BJ (cell line): ENCODE measurements around the gene FASTKD3. TPM values are rescaled to one million over a fixed set of nuclear protein-coding genes. Genes with fewer than 3 reads are reported as not detected.

ENCODE experiments used
- CTCF ChIA-PET: fragments of 350-600 bp; formaldehyde crosslinking; extraction: SDS; loops from one replicate; lab custom pipeline; 2021; ENCODE audit warnings: antibody characterized with exemption, inconsistent platforms; lab: Yijun Ruan, JAX
- POLR2A ChIA-PET: fragments of 300-600 bp; sonication (Branson Sonifier 250); formaldehyde crosslinking; extraction: SDS; loops from one replicate; lab custom pipeline; 2021; ENCODE audit warnings: antibody characterized with exemption; lab: Charles Lee
- DNase-seq: peaks from one replicate; pipeline ENCODE4 v3.0.0-alpha.2; 2011; ENCODE audit warnings: low read depth
- H3K27me3 ChIP-seq: 2 replicates; pipeline ENCODE4 v1.6.0; 2011; ENCODE audit warnings: low read length; ENCODE audit not compliant: control insufficient read depth, insufficient read depth
- H3K36me3 ChIP-seq: 2 replicates; pipeline ENCODE4 v1.5.1; 2011; ENCODE audit warnings: low read length; ENCODE audit not compliant: control insufficient read depth, insufficient read depth
- H3K4me3 ChIP-seq: 2 replicates; pipeline ENCODE4 v1.5.1; 2011; ENCODE audit warnings: low read depth, mild to moderate bottlenecking, control low read depth, low read length
- polyA plus RNA-seq: library from polyadenylated mRNA; depleted of rRNA; stranded (reverse); fragments of >200 nt; gene quantifications from 2 replicates; pipeline ENCODE4 v1.2.3, GENCODE V29; 2011
- TF ChIP-seq, protein P1 (sequence below): IDR thresholded peaks from 2 replicates; pipeline ENCODE4 v1.5.1; 2011; ENCODE audit warnings: low read depth, mild to moderate bottlenecking, control low read depth, inconsistent platforms, low read length, moderate library complexity; ENCODE audit not compliant: insufficient read depth

The FASTKD3 gene
- polyA plus RNA-seq, 1 experiment: 5.6 TPM

- peaks cover 19% of the 10 kb centered on the region for H3K27me3 ChIP-seq
- DNase-seq: no peak
- H3K4me3 ChIP-seq: peak within 1 kb of the TSS; percentile 50
- no peaks in the 10 kb centered on the region for H3K36me3 ChIP-seq
- ChIA-PET CTCF (interaction anchor here (1.8 kb wide), 1 partner anchor 10 kb away, joined by 10 read pairs; no protein-coding TSS in a partner anchor), POLR2A (no interaction called here)
- TF ChIP-seq, protein P1, sequence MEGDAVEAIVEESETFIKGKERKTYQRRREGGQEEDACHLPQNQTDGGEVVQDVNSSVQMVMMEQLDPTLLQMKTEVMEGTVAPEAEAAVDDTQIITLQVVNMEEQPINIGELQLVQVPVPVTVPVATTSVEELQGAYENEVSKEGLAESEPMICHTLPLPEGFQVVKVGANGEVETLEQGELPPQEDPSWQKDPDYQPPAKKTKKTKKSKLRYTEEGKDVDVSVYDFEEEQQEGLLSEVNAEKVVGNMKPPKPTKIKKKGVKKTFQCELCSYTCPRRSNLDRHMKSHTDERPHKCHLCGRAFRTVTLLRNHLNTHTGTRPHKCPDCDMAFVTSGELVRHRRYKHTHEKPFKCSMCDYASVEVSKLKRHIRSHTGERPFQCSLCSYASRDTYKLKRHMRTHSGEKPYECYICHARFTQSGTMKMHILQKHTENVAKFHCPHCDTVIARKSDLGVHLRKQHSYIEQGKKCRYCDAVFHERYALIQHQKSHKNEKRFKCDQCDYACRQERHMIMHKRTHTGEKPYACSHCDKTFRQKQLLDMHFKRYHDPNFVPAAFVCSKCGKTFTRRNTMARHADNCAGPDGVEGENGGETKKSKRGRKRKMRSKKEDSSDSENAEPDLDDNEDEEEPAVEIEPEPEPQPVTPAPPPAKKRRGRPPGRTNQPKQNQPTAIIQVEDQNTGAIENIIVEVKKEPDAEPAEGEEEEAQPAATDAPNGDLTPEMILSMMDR: peak; percentile 55
Measured at GRCh38 chr5:7850395-7851239, 18.2 kb downstream of the FASTKD3 start, which contains the start of gene CFAP90. Gene CFAP90 (minus strand): TSS chr5:7851133. CDS start chr5:7851021, 112 bp downstream.

DNA sequence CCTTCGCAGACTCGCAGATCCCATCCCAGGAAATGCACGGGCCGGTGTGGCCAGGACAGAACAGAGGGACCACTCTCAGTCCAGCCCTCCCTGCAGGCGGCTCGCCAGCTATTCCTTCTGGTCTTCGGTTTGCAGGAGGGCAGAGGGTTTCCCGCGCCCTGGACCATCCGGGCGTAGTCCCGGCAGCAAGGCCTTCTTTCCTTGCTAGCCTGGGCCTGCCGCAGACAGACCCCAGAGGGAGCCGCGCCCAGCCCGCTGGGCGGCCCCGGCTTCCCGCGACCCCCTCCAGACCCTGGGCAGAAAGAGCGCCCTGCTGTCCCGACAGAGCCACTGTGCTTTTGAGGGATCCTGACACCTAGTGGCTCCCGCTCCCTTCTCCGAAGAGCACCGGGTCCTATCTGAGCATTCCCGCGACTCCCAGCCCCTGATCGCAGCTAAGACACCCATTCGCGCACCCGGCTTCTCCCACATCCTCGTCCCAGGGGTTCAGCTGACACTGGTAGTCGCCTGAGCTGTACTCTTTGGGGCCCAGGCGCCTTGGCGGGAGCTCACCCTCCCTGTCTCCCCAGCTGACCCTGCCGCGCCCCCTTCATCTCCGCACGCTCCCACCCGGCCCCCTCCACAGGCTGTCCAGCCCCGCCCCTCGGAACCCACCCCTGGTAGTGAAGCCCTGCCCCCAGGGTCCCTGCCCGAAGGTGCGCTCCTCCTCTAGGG is 19.0 kb downstream of the FASTKD3 start:
- TF ChIP-seq, protein P1: no peak
- no peak for DNase-seq
- POLR2A ChIA-PET: no interaction called here
- Histone ChIP-seq H3K36me3 (no peaks in the 10 kb centered on the region), H3K27me3 (peaks cover 19% of the 10 kb centered on the region), H3K4me3 (peak overlapping the region; percentile 15)
- CTCF ChIA-PET: interaction anchor here (0.6 to 1.3 kb wide), 2 partner anchors 33 to 610 kb away, joined by 3 read pairs; no protein-coding TSS in a partner anchor

DNA sequence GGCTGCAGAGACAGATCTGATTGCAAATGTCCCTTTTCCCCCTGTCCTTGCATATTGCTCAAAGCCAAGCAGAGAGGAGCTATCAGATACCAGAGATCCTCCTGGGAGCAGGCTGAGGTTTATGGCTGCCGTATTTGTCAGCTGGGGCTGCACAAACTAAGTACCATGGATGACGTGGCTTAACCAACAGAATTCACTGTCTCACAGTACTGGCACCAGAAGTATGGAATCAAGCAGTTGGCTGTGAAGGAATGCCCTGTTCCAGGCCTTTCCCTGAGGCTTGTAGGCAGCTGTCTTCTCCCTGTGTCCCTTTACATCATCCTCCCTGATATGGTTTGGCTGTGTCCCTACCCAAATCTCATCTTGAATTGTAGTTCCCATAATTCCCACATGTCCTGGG is 20.5 kb downstream of the FASTKD3 start:
- ChIA-PET POLR2A (no interaction called here), CTCF (no interaction called here)
- peaks cover 19% of the 10 kb centered on the region for H3K27me3 ChIP-seq
- H3K36me3 ChIP-seq: no peaks in the 10 kb centered on the region
- no peak overlapping the region for H3K4me3 ChIP-seq
- no peak for DNase-seq
- TF ChIP-seq, protein P1: no peak

DNA sequence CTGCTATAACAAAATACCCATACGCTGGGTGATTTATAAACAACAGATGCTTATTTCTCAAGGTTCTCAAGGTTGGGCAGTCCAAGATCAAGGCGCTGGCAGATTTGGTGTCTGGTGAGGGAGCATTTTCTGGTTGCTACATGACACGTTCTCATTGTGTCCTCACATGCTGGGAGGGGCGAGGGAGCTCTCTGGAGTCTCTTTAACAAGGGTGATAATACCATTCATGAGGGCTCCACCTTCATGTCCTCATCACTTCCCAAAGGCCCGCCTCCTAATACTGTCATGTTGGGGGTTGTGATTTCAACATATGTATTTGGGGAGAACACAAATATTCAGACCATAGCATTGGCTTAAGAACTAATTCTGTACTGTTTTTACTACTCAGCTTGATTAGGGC is 22.5 kb downstream of the FASTKD3 start:
- TF ChIP-seq, protein P1: no peak
- no peaks in the 10 kb centered on the region for H3K36me3 ChIP-seq
- no peak for DNase-seq
- H3K4me3 ChIP-seq: no peak overlapping the region
- ChIA-PET CTCF (interaction anchor here (0.7 kb wide), 1 partner anchor 10 kb away, joined by 3 read pairs; no protein-coding TSS in a partner anchor), POLR2A (no interaction called here)
- peaks cover 19% of the 10 kb centered on the region for H3K27me3 ChIP-seq

GRCh38 chr5:7845557-7845956 is 23.3 kb downstream of the FASTKD3 start:
- Histone ChIP-seq H3K27me3 (peaks cover 17% of the 10 kb centered on the region), H3K4me3 (no peak overlapping the region), H3K36me3 (no peaks in the 10 kb centered on the region)
- ChIA-PET CTCF (interaction anchor here (0.6 to 0.7 kb wide), 2 partner anchors 11 to 41 kb away, joined by 3 read pairs; no protein-coding TSS in a partner anchor), POLR2A (no interaction called here)
- TF ChIP-seq, protein P1: no peak
- no peak for DNase-seq
